WTC11 (cell line): ENCODE measurements around the gene ISCA2.

Experiments used
- ATF2 ChIP-seq: sonication (generic); formaldehyde crosslinking; IDR thresholded peaks from 2 replicates; pipeline ENCODE4 v1.8.1; 2022; ENCODE audit warnings: low read depth, missing genetic modification reagents, borderline replicate concordance
- CTCF ChIP-seq: fragments of 200-600 bp; IDR thresholded peaks from 2 replicates; pipeline ENCODE4 v1.8.0; 2022; ENCODE audit warnings: antibody characterized with exemption
- E2F5 ChIP-seq: sonication (generic); formaldehyde crosslinking; IDR thresholded peaks from 2 replicates; pipeline ENCODE4 v1.8.1; 2022; ENCODE audit warnings: mild to moderate bottlenecking, moderate library complexity, missing genetic modification reagents
- HMGXB4 ChIP-seq: sonication (generic); formaldehyde crosslinking; IDR thresholded peaks from 2 replicates; pipeline ENCODE4 v1.8.1; 2023; ENCODE audit warnings: mild to moderate bottlenecking, moderate library complexity, missing genetic modification reagents
- IRF2 ChIP-seq: sonication (generic); formaldehyde crosslinking; IDR thresholded peaks from 2 replicates; pipeline ENCODE4 v1.8.0; 2022; ENCODE audit warnings: low read depth, missing genetic modification reagents, borderline replicate concordance
- NFYB ChIP-seq: sonication (generic); formaldehyde crosslinking; conservative IDR thresholded peaks from 2 replicates; pipeline ENCODE4 v1.8.0; 2022; ENCODE audit warnings: low read depth, missing genetic modification reagents
- NR1H2 ChIP-seq: sonication (generic); formaldehyde crosslinking; IDR thresholded peaks from 2 replicates; pipeline ENCODE4 v1.9.0; 2021; ENCODE audit warnings: mild to moderate bottlenecking, moderate library complexity, missing genetic modification reagents
- NR3C1 ChIP-seq: sonication (generic); formaldehyde crosslinking; conservative IDR thresholded peaks from 2 replicates; pipeline ENCODE4 v1.8.1; 2023; ENCODE audit warnings: low read depth, mild to moderate bottlenecking, missing genetic modification reagents
- ZNF121 ChIP-seq: sonication (generic); formaldehyde crosslinking; IDR thresholded peaks from 2 replicates; pipeline ENCODE4 v1.8.0; 2023; ENCODE audit warnings: missing genetic modification reagents
- ZNF671 ChIP-seq: fragments of 250-450 bp; sonication (Bioruptor Pico); IDR thresholded peaks from 2 replicates; pipeline ENCODE4 v1.8.0; 2021; ENCODE audit warnings: mild to moderate bottlenecking

GRCh38 chr14:74526854-74527585, 33.5 kb downstream of the ISCA2 start:
- TF ChIP-seq E2F5 (no peak), CTCF (no peak), ZNF671 (CRISPR knock-in tag) (no peak), NR3C1 (no peak), NFYB (no peak), NR1H2 (CRISPR knock-in tag) (no peak), IRF2 (CRISPR knock-in tag) (no peak), ATF2 (CRISPR knock-in tag) (no peak), HMGXB4 (CRISPR knock-in tag) (no peak), ZNF121 (CRISPR knock-in tag) (peak; percentile 88)
